HG02943 (cell line): ENCODE data around the gene SH3BP5.

Experiments
- ATAC-seq: cut with Tn5 transposase; IDR thresholded peaks from one replicate; pipeline ENCODE4 v1.9.1; 2021; ENCODE audit warnings: mild to moderate bottlenecking, low read depth, moderate library complexity; ENCODE audit not compliant: unreplicated experiment

Gene SH3BP5

DNA sequence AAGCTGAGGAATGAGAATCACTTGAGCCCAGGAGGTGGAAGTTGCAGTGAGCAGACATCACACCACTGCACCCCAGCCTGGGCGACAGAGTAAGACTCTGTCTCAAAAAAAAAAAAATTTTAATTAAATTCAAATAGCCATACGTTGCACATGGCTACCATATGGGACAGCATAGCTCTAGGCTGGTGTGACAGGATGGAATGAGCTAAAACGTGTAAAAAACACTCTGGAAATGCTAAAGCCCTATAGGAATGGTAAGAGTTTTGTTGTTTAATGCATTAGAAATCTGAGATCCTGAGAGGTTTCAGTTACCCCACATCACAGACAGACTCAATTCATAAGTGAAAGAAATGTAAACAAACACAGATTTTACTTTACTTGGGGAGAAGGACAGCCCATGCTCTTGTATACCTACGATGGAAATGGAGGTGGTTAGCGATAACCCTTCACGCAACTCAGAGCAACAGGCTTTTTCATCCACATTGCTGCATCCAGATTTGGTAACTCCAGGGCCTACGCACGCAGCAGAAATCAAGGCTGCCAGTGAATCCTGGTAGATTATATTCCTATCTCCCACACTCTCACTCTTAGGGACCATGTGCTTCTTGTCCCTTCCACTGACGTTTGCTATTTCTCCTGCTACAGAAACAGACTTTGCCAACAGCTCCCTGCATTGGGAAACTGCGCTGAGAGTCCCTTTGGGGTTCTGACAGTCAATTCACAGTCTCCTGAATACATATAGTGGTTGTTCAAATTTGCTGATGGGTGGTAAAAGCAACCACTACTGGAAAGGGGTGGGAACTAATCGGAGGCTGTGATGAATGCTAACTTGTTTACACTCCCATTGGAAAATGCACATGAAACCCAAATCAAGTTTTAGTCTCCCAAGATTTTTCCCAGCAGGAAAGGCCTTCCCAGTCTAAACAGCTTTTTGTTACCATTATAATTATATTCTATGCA, 3.1 kb downstream of the SH3BP5 start:
- ATAC-seq: no peak

DNA sequence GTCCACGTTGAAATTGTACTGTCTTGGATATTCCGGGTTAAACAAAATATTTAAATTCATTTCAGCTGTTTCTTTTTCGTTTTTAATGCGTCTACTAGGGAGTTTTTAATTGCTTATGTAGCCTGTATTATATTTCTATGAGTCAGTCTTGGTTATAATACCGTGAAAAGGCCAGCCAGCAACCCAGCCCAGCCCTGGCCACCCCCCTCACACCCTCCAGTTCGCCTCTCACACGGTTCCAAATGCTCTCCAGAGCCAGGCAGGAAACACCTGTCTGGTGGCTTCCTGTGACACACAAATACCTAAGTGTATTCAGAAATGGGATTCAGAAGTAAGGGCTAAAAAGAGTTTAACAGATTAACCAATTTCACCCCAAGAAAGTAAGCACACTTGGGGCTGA, 4.4 kb downstream of the SH3BP5 start:
- ATAC-seq: no peak

DNA sequence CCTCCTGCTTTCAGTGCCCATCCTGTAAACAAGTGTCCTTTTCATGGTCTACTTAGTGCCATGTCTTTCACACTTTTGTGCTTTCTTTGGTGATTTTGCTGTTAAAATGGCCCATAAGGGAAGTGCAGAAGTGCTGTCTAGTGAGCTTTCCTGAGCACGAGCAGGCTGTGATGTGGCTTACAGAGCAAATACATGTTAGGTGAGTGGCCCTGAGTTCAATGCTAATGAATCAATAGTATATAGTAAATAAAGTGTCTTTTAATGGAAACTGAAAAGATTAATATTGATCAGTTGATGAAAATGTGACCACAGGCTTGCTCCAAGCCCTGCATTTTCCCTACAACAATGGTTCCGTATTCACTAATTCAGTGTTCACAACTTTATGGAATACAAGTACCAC, 5.7 kb downstream of the SH3BP5 start:
- ATAC-seq: no peak

DNA sequence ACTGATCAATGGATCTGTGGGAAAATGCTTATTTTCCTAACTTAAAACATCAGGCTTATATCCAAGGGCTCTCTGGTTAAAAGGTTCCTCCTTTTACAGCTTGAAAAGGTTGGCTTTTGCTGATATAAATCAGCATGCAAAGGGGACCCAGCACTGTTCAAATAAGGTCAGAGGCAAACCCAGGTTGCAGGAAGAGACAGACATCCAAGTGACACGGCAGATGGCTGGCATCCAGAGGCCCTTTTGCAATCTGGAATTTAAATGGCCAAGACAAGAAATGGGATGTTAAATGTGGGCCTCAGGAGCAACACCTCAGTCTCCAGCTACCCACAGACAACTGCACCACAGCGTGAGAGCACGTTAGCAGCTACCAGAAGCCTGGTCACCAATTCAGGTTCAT, 6.3 kb downstream of the SH3BP5 start:
- ATAC-seq: no peak

- no peak for ATAC-seq
Observed at GRCh38 chr3:15325228-15325627, 7.2 kb downstream of the SH3BP5 start.

GRCh38 chr3:15324379-15324808, 8.0 kb downstream of the SH3BP5 start:
- ATAC-seq: no peak

- ATAC-seq: no peak
Observed at GRCh38 chr3:15323063-15323462, 9.3 kb downstream of the SH3BP5 start.

DNA sequence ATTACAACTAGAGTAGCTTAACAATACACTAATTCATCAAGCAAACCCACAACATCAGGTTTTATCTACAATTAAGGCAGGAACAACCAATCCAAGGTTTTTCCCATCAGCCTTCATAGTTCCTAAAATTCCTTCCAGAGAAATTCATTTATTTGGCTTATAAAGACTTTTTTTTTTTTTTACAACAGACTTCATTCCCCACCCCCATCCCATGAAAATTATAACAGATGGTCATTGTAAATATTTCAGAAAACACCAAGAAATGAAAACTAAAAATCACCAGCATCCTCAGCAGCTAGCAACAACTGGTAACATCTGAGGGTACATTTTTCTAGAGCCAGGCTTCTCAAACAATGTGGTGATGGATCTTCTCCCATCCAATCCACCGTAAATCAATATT, 11.0 kb downstream of the SH3BP5 start:
- no peak for ATAC-seq

- ATAC-seq: no peak
Observed at GRCh38 chr3:15319575-15319974, 12.8 kb downstream of the SH3BP5 start.

- no peak for ATAC-seq
Observed at GRCh38 chr3:15319136-15319535, 13.2 kb downstream of the SH3BP5 start.

- ATAC-seq: no peak
Observed at GRCh38 chr3:15318661-15319060, 13.7 kb downstream of the SH3BP5 start.

DNA sequence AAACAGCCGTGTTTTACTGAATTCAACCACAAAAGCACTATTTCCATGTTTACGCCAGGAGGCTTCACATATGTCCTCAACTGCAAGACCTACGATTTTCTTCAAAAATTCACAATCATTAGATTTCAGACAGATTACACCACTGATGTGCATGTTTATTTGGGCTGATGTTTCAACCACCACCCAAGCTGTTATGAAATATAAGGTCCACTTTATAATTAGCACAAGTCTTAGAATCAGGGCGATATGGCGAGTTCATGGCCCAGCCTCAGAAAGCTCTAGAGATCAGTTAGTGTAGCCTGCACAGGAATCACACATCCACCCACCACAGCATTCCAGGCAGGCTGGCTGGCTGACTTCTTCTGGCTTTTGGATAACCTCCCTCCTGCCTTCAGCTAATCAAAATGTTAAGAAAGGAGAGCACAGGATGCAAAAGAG, 15.4 kb downstream of the SH3BP5 start:
- no peak for ATAC-seq

- ATAC-seq: no peak
Observed at GRCh38 chr3:15315003-15315402, 17.4 kb downstream of the SH3BP5 start.

- ATAC-seq: no peak
Observed at GRCh38 chr3:15314276-15314675, 18.1 kb downstream of the SH3BP5 start.

DNA sequence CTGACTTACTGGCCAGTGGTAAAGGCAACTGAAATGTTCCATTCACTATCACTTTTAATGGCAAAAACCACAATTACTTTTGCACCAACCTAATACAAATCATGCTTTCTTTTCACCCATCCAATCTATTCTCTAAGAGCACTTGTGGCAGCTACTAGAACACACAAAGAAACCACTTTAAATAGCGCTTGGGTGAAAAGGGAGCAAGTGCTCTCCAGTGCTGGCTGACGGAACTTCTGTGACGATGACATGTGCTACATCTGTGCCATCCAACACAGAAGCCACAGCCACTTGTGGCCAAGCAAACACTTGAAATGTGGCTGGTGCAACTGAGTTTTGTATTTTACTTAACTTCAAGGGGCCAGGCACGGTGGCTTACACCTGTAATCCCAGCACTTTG, 18.9 kb downstream of the SH3BP5 start:
- no peak for ATAC-seq

DNA sequence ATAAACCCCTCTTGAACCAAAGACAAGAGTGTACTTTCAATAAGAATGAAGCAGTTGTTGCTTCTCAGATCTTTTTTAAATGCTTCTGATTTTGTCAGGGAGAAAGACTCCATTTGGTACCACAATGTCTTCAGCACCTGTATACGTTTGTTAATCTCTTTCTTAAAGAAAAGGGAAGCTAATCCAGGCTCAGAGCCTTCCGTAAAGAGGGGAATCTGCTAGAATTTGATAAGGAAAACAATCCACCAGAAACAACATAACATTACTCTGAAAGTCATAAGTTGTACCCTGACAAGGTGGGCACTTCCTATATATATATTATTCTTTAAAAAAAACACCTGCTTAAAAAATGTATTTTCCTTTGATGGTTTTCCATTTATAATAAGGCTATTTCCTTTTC, 19.8 kb downstream of the SH3BP5 start:
- no peak for ATAC-seq

DNA sequence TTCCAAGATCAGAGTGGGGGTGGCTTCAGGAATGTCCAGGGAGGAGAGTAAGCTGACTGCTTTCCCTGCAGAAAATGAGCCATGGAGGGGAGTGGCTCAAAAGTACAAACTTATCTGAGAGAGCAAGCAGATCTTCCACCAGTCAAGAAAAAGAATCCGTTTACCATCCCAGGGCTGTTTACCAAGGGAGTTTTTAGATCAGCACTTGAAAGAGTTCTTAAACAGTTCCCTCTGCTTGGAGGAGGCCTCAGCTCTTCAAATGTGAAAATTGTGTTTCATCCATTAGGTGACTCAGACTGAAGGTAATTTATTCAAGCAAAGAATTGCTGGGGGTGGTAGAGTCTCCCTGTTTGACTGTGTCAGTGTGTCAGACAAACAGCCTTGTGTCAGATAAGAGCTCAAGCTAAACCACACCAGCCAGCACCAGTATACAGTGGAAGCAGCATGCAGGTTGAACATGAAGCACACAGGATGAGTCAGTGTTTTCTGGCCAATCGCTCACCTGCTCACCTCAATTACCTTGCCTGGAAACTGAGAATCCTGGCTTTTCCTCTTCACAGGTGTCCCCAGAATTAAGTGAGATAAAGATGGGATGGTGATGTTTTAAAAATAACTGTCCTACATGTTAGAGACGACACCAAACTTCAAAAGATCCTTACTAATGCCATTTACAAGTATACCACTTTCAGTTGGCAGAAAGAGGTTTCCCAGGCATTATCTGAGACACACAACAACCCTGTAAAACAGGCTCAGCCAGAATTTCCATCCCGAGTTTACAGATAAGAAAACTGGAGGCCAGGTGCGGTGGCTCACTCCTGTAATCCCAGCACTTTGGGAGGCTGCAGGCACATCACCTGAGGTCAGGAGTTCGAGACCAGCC, 21.7 kb downstream of the SH3BP5 start:
- ATAC-seq: no peak

DNA sequence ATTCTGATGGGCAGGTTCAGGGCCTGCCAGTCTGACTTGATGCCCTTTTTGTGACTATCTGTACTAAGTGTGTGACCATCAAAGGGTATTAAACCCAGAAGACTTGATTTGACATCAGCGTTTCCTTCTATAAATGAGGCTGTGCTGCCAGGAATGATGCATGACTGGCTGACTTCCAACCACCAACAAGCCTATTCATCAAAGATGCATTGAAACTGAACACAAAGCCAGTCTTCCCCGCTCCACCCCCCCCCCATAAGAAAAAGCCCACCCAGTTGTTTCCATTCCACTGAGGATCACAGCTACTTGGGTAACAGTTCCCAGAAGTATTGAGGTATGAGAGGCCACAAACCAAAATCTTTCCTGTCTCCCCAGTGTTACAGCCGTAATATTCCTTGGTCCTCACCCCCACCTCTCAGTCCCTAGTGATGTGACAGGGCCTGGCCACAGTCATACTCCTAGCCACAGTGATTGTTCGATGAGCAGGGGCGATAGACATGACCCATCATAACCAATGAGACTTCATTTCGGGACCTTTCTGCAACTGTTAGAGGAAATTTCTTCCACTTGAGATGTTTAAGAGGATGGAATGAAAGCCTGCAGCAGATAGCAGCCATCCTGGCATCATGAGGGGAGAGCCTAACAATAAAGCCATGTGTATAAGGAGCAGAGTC, 22.6 kb downstream of the SH3BP5 start:
- ATAC-seq: no peak

- ATAC-seq: no peak
Observed at GRCh38 chr3:15307580-15307979, 24.8 kb downstream of the SH3BP5 start.

GRCh38 chr3:15306979-15307359, 25.4 kb downstream of the SH3BP5 start:
- ATAC-seq: no peak

DNA sequence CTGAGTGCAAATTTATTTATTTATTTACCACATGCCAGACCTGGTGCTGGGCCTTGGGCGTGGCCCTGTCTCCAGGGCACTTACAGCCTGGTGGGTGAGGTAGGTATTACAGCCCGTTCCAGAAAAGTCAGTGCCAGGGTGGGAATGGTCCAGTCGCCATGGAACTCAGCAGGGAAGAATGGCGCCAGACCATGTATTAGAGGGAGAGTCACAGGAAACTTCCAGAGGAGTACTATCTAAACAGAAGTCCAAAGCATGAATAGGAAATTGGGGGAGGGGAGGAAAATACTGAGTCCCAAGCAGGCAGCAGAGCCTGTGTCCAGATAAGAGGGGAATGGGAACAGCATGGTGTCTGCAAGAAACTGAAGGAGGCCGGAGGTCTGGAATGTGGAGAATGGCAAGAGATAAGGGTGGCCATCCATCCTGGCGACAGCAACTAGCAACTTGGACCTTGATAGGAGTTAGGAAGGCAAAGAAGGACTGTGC, 27.0 kb downstream of the SH3BP5 start:
- no peak for ATAC-seq
